HG02981 (cell line): ENCODE data around the gene DST.
"Not testable (repeated sequence)": the region's sequence is repeated elsewhere in the genome, so short reads cannot be mapped to it uniquely, and the experiment has no call there.

Source experiments
- ATAC-seq: cut with Tn5 transposase; IDR thresholded peaks from one replicate; pipeline ENCODE4 v1.9.1; 2021; ENCODE audit warnings: mild to moderate bottlenecking, moderate library complexity; ENCODE audit not compliant: unreplicated experiment

The DST gene

DNA sequence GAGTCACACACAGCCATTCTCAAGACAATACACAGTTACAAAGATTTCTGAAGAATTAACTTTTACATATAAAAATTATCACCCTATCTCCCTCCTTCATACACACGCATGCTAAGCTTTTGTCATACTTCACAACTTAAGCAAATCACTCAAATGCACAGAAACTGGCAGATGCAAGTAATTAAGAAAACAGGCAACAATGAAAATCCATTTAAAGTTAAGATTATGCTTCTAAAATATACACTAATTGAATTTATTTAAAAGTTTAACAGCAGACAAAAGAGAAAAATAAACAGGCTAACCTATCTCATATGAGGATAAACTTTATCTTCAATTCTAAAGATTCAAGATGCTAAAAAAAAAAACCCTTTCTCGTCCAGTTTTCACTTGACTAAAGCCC lies 68.4 kb downstream of the DST start:
- ATAC-seq, result no peak

DNA sequence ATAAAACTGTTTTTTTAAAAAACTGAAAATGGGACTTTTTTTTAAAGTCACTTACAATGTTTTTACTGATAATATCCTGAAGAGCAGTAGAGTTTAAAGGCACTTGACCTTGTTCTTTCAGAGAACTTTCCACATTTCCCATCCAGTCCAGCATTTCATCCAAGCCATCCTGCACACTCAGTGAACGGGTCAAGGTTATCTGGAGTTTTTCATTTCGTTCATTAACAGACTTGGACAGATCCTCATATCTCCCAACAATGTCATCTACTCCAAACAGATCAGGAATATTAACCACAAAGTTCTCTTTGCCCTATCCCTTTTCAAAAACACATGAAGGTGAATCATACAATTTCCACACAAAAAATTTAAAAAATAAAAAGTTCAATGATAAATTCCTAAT lies 69.1 kb downstream of the DST start:
- no peak for ATAC-seq

GRCh38 chr6:56572788-56573471 lies 69.8 kb downstream of the DST start:
- ATAC-seq, result no peak

- no peak for ATAC-seq
These were observed 71.1 kb downstream of the DST start for GRCh38 chr6:56571605-56572004.

- ATAC-seq, result peak; percentile 93
These were observed 72.0 kb downstream of the DST start for GRCh38 chr6:56570413-56571359.

GRCh38 chr6:56567501-56567900 lies 75.2 kb downstream of the DST start:
- no peak for ATAC-seq

GRCh38 chr6:56562730-56563129 lies 80.0 kb downstream of the DST start:
- not testable (repeated sequence) for ATAC-seq

- no peak for ATAC-seq
These were observed 85.7 kb downstream of the DST start for GRCh38 chr6:56556751-56557540.

GRCh38 chr6:56555438-56555872 lies 87.2 kb downstream of the DST start:
- no peak for ATAC-seq

- ATAC-seq, result no peak
These were observed 90.2 kb downstream of the DST start for GRCh38 chr6:56552187-56553130.

DNA sequence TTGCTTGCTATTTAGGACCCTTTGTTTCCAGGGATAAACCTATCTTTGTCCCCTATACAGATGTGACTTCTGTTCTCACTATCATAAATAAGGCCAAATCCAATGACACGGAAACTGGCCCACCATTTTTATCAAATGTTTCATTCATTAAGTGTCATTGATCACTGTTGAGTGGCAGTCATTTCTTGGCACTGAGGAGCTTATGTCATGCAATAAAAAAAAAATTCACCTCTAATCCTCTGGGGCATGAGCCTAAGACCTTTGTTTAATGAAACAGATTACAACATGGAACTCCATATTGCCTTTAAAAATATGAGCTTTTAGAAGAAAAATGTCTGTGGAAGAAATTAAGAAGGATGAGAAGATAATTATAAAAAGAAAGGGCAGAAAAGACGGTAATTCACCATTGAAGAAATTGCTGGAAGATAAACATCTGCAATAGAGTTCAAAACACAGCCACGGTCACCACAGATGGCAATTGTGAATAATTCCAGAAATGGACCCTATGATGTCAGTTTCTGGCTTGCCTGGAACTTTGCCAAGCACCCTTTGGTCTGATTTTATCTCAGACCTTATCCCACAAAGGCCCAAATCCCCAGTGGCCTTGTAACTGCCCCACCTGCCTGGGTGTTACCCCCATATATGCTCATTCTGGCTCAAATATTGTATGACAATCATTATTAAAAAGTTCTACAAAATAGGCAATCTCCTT lies 91.1 kb downstream of the DST start:
- ATAC-seq, result no peak

GRCh38 chr6:56550301-56550700 lies 92.4 kb downstream of the DST start:
- no peak for ATAC-seq

DNA sequence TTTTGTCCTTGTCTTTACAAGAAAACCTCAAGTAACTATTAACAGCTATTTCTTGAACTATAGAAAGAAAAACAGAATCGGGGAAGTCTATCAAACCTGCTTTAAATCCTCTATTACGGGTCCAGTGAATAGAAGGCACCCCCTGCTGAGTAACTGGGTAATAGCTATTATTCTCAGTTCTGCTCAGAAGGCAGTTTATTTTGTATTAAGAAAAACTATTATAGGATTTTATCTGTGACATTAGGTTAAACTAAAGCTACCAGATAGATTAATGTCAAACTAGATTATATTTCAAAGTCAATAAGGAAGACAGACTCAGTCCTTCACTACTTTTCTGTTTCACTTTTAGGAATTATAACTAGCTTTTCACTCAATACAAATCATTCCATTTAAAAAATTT lies 93.7 kb downstream of the DST start:
- no peak for ATAC-seq

DNA sequence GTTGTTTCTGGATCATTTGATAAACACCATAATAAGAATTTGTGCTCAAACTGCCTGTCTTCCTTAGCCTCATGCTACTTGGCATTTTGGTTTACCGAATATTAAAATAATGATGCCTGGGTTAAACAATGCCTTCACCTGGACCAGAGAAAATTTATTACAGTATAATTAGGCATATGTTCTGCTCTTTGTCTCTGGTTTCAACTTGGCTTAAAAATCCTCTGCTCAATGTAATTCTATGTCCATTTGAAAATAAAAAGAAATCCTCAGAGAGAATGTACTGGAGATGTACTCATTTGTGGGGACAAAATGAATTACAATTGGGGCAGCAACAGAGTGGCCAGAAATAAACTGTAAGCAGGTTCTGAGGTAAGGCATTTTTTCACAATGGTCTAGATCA lies 95.0 kb downstream of the DST start:
- no peak for ATAC-seq

DNA sequence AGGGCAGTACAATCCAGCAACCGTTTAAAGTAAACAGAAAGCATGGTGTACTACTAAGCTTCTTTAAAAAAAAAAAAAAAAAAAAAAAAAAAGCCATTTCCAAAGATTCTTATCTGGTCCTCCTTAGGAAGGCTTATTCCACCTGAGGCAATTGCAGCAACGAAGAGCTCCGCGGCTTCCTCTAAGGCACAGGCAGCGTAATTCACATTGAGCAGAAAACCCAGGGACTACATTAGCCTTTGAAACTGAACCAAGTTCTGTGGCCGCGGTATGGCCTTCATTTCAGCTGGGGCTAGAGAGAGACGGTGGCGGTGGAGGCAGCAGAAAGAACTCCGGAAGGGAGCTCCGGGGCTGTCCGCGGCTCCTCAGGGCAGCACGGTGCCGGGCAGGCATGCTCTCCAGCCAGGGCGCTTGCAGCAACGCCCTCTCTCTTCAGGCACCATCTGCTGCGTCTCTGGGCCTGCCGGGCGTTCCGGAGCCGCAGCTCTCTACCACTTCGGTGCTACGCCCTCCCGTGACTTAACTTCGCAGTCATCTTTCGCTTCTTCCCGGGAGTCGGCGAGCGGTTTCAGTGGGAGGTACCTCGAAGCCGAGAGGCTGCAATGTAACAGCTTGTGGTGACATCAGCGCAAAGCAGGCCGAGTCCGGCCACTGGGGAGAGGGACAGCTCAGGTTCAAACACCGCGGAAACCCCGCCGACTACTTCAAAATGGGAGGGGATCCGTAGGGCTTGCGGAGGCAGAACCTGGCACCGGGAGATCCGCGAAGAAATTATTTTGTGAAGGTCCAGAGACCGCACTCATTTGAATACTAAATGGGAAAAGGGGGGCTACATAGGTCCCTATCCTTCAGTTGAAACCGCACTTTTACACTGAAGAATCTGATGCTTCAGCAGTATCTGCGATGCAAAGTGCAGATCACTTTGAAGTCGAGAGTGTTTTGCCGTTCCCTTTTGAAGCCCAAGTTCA lies 100.0 kb downstream of the DST start:
- ATAC-seq, result peak; percentile 93

DNA sequence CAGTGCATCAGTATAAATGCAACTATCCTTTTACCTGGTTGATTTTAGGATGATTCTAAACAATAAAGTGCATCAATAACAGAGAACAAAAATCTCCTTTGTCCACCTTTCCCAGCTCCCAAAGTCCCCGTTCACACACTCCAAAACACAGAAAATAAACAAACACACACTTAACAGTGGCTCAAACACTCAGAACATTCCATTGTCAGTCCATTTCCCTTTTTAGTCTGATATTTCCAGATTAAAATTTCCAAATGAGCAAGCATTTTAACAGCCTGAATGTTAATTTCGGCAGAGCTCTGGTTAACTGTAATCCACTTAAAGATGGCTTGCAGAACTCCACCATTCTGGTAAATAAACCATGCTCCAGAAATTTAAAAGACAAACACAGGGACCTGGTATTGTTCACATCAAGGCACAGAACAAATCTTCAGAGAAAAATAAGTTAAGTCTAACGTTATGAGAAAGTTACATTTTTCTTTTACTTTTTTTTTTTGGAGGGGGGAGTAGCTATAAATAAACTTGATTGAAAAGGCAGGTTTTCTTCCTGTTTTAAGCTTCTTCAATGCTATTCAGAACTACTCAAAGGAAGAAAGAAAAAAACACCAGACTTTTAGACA lies 100.8 kb downstream of the DST start:
- ATAC-seq, result no peak

DNA sequence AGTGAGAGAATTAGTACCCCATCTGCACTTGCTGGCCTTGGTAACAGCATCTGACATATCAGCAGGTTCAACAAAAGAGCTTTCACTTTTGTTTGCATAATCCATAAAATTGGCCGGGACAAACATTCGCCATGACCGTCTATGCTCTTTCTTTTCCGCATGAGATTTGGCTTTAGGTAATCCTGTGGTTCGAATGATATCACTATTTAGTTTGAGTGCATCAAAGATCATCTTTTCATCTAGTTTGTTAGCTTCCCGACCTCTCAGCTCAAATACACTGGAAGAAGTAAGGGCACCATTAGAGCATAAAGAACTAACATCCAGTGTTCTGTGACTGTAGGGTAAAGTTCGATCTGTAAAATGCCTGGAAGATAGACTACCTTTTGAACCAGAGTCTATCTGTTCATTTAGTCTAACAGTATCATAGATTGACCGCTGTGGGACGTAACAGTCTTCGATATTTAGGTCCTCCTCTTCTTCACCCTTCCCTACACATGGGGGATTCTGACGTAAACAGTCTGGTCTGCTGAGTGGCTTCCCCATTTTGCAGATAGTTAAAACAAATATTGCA lies 101.6 kb downstream of the DST start:
- ATAC-seq, result no peak
